GM19468 (cell line): ENCODE measurements around the gene FOXC2.
A peak's percentile ranks its signal among the peaks of the same experiment; 100 is the strongest.

Experiments used
- ATAC-seq: cut with Tn5 transposase; IDR thresholded peaks from one replicate; pipeline ENCODE4 v1.9.1; 2021; ENCODE audit warnings: mild to moderate bottlenecking, moderate library complexity, moderate number of reproducible peaks; ENCODE audit not compliant: unreplicated experiment; ENCODE audit errors: extremely low read depth

Gene FOXC2

DNA sequence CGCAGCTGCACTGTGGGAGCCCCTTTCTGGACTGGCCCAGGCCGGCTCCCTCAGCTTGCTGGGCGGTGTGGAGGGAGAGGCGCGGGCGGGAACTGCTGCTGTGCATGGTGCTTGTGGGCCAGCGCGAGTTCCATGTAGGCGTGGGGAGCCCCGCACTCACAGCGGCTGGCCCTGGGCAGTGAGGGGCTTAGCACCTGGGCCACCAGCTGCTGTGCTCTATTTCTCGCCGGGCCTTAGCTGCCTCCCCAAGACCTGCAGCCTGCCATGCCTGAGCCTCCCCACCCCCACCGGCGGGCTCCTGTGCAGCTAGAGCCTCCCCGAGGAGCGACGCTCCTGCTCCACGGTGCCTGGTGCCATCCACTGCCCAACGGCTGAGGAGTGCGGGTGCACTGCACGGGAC is 13.3 kb upstream of the FOXC2 start:
- no peak for ATAC-seq

DNA sequence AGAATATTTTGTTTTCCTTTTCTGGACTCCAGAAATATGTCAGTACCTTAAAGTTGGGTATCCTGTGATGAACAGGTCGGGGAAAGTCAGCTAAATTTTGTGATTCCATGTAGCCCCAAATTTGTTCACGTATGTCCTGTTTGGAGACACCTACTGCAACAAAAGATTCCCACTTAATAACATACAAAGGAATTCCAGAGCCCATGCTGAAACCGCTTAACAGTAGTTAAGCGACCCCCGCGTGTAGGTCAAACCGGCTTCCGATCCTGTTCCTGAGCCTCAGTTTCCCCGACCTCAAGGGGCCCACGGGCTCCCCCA is 12.1 kb upstream of the FOXC2 start:
- ATAC-seq = no peak

DNA sequence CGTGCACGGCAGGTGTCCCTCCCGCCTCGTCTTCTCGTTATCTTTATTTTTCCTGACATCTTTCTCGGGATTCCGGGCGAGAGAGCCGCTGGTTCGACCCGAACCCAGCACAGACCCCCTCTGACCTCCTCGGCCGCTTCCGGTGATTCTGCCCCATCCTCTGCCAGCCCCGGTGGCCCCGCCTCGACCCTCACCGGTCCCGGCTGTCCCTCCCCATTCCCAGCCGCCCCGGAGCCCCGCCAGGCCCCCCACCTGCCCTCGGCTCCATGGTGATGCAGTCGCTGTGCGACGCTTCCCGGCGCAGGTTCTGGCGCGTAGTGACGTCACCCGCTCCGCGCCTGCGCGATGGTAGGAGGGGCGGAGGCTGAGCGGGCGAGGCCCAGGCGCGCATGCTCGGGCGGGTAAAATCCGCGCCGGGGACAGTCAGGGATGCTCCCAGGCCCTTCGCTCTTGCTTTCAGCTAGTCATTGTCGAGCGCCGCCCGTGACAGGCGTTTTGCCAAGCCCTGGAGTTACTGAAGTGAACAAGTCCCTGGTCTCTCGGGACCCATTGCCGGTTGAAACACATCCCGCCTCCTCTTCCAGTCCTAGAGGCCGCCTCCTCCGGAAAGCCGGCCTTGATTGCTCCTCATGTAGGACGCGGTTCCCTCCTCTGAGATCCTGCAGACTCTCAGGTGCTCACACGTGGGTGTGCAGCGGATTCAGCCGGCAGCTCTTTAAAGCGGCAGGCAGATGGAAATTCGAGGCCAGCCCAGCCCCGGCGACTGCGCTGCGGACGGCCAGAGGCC is 11.5 kb upstream of the FOXC2 start, which contains the start of gene MTHFSD:
MTHFSD (minus strand) TSS at position 319 of the 787 bp plus-strand sequence; CDS start at position 268, 51 bp downstream.
- ATAC-seq = peak; percentile 80

DNA sequence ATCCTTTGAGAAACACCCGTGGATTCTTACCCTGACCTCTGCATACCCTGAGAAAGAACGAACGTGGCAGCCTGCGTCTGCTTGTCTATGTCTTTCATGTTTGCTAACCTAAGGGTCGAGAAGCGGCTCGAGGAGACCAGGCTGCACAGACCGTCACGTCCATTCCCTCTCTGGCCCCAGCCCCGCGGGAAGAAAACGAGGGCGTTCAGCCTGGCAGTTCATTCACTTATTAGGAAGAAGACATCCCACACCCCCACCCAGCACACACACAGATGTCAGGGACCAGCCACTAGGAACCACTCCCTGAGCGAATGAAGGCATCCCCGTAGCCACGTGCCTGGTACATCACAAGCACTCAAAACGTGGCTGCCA is 10.9 kb upstream of the FOXC2 start:
- no peak for ATAC-seq

DNA sequence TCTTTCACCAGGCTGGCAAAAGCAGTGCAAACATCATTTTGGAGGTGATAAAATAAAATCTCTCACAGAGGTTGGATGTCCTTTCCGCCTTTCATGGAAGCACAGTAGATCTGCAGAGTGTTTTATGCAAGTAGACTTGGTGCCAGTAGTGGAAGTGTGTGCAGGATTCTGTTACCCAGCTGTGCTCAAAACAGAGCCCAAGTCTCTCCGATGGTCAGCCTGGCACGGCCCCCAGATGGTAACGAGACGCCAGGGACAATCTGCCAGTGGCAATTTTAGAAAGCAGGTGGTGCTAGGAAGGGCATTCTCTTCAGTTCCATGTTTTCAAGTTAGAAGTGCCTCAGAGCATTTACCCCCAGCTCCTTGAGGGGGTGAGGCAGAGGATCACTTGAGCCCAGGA is 10.1 kb upstream of the FOXC2 start:
- ATAC-seq = no peak

DNA sequence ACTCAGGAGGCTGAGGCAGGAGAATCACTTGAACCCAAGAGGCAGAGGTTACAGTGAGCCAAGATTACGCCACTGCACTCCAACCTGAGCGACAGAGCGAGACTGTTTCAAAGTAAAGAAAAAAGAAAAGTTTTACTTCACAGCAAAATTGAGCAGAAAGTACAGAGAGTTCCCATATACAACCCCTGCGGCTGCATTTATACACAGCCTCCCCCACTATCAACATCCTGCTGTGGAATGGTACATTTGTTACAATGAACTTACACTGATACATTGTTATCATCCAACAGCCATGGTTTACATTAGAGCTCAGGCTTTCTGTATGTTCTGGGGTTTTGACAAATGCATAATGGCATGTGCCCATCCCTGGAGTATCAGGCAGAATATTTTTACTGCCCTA is 9.0 kb upstream of the FOXC2 start:
- no peak for ATAC-seq

DNA sequence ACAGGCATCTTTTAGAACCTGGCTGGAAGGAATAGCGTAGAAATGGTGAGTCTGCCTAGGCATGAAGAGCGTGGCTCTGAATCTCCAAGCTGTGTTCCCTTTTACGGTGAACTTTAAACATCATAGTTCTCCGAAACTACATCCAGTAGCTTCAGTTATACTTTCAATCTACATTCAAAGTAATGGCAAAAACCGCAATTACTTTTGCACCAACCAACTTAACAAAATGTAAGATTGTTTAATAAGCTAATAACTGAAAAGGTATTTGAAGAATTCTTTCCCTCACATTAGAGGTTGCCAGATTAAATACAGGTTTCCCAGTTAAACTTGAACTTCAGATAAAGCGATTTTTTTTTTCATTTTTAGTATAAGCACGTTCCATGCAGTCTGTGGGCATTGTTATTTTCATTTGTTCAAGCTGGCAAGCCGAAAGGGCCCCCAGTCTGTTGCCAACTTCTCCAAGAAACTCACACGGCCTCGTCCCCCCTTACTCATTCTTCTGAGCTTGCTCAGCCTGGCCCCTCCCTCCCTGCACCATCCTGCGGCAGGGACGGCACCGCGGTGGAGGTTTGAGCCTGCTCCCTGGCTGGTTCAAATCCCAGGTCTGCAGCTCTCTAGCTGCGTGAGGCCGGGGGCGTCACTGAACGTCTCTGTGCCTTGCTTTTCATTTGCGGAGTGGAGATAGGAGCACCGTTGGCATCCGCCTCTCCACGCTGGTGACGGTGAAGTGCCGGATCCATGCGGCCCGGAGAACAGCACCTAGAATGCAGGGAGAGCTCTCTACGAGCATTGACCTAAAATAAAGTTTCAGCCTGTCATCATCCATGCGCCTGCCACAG is 8.1 kb upstream of the FOXC2 start:
- no peak for ATAC-seq

DNA sequence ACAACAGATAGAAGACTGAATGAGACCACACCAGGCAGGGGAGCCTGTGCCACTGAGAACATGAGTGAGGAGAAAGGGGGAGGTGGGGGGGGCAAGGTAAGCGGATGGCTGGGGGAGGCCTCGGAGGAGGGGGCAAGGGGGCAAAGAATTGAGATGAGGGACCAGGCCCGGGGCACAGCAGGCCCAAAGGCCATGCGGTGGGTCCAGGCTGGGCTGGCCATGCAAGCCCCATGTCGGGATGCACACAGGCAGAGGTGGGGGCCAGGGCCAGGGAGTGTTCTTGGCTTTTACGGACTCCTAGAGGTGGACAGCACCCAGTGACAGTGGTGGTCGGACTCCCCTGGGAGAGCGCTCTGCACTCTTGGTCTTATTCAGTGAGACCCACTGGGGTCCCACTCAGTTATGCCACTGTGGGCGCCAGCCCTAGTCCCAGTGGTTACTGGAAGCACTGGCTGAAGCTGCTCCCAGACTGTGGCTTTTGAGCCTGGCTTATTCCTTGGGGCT is 6.8 kb upstream of the FOXC2 start:
- ATAC-seq = no peak

DNA sequence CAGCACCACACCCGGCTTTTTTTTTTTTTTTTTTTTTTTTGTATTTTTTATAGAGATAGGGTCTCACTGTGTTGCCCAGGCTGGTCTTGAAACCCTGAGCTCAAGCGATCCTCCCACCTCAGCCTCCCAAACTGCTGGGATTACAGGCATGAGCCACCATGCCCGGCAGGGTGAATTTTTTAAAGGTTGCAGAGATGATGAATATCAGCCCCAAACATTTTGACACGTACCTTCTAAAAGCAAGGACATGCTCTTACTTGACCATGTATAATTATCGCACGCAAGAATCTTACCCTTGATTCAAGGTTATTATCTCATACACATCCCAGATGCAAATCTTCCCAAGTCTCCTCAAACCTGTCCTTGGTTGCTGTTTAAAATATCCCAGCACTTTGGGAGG is 4.3 kb upstream of the FOXC2 start:
- ATAC-seq = no peak

DNA sequence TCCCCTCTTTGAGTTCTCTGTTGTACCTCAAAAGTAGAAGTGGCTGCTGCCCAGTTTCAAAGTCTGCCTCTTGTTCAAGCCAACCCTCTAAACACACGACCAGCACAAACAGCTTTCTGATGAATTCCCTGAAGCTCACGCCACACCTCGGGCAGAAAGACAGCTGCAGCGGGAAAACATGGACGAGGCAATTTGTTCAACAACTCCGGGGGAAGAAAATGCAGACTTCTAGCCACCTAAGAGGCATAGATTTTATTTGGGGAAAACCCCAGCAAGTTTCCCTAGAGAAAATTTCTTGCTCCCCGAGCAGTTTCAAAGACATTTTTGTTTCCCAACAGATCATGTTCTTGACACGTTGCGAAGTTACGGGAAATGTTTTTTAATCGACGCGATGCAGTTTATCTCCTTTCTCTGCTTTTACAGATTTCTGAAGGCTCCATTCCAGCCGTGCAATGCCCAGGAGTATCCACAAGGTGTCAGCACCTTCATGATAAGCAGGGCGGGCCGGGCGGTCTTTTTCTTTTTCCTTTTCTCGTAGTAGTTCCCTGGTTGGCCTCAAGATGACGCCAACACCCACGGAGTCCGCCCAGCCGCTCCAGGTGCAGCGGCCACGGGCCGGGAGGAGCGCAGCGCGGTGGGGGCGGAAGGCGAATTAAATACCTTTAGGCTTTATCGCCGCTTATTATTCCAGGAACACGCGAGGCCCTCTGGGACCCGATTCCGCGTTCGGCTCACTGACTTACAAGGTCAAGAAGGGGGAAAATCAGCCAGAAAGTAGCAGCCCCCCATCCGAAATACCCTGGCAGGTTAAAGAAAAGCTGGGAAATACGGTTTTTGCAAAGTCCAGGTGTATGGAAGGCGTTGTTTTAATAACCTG is 2.9 kb upstream of the FOXC2 start:
- peak; percentile 68 for ATAC-seq

DNA sequence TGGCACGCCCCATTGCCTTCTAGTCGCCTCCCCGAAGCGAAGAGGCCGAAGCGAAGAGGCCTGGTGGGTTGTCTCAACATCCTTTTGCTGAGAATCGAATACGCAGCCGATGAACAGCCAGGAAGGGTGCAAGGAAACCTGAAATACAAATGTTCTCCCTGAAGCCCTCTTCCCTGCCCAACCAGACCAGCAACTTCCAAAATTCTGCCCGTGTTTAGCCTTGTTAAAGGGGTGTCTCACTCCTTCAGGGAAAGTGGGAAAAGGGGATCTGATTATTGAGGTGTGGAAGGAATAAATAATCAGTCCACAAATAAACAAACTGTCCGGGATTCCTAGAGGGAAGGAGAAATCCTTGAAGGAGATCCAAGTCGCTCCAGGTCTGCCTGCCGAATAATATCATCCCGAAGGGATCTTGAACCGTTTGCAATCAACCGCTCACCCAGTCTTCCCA is 1.4 kb upstream of the FOXC2 start:
- no peak for ATAC-seq

DNA sequence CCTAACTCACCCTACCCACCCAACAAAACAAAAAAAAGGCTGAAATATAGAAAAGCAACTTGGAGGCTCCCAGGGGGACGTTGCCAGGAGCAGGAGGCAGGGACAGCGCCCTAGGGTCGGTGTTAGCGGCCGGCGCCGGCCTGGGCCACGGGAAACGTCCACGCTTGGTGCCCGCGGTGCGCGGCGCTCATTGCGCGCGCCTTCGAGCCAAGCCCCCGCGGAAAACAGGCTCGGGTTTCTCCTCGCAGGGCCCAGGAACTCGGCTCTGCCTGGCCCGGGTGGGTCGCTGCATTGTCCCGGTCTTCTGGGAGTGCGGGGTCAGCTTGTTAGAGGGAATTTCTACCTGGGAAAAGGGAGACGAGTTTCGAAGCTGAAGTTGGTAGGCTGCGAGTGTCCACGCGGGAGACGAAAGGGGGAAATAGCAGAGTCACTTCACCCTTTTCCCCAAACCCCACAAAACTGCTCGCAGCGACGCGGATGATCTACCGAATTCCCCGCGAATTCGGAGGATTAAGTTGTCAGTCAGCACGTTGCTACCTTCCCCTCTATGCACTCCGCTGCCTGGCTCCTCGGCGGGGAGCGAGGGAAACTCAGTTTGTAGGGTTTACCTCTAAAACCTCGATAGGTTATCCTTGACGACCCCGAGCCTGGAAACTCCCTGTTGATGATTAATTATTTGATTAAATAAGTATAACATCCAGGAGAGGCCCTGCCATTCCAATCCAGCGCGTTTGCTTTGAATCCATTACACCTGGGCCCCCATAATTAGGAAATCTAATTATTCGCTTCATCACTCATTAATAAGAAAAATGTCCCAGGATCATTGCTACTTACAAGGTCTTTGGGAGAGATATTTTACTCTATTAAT is 751 bp upstream of the FOXC2 start:
- no peak for ATAC-seq

DNA sequence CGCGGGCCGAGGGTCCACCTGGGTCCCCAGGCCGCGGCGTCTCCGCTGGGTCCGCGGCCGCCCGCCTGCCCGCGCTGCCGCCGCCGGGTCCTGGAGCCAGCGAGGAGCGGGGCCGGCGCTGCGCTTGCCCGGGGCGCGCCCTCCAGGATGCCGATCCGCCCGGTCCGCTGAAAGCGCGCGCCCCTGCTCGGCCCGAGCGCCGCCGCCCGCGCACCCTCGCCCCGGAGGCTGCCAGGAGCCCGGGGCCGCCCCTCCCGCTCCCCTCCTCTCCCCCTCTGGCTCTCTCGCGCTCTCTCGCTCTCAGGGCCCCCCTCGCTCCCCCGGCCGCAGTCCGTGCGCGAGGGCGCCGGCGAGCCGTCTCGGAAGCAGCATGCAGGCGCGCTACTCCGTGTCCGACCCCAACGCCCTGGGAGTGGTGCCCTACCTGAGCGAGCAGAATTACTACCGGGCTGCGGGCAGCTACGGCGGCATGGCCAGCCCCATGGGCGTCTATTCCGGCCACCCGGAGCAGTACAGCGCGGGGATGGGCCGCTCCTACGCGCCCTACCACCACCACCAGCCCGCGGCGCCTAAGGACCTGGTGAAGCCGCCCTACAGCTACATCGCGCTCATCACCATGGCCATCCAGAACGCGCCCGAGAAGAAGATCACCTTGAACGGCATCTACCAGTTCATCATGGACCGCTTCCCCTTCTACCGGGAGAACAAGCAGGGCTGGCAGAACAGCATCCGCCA is 504 bp downstream of the FOXC2 start:
- ATAC-seq = no peak

DNA sequence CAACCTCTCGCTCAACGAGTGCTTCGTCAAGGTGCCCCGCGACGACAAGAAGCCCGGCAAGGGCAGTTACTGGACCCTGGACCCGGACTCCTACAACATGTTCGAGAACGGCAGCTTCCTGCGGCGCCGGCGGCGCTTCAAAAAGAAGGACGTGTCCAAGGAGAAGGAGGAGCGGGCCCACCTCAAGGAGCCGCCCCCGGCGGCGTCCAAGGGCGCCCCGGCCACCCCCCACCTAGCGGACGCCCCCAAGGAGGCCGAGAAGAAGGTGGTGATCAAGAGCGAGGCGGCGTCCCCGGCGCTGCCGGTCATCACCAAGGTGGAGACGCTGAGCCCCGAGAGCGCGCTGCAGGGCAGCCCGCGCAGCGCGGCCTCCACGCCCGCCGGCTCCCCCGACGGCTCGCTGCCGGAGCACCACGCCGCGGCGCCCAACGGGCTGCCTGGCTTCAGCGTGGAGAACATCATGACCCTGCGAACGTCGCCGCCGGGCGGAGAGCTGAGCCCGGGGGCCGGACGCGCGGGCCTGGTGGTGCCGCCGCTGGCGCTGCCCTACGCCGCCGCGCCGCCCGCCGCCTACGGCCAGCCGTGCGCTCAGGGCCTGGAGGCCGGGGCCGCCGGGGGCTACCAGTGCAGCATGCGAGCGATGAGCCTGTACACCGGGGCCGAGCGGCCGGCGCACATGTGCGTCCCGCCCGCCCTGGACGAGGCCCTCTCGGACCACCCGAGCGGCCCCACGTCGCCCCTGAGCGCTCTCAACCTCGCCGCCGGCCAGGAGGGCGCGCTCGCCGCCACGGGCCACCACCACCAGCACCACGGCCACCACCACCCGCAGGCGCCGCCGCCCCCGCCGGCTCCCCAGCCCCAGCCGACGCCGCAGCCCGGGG is 1.3 kb downstream of the FOXC2 start:
- ATAC-seq = no peak

DNA sequence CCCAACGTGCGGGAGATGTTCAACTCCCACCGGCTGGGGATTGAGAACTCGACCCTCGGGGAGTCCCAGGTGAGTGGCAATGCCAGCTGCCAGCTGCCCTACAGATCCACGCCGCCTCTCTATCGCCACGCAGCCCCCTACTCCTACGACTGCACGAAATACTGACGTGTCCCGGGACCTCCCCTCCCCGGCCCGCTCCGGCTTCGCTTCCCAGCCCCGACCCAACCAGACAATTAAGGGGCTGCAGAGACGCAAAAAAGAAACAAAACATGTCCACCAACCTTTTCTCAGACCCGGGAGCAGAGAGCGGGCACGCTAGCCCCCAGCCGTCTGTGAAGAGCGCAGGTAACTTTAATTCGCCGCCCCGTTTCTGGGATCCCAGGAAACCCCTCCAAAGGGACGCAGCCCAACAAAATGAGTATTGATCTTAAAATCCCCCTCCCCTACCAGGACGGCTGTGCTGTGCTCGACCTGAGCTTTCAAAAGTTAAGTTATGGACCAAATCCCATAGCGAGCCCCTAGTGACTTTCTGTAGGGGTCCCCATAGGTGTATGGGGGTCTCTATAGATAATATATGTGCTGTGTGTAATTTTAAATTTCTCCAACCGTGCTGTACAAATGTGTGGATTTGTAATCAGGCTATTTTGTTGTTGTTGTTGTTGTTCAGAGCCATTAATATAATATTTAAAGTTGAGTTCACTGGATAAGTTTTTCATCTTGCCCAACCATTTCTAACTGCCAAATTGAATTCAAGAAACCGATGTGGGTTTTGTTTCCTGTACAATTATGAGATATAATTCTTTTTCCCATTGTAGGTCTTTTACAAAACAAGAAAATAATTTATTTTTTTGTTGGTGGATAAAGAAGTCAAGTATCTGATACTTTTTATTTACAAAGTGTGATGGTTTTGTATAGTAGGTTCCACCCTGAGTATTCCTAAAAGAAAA is 2.3 kb downstream of the FOXC2 start:
- no peak for ATAC-seq

DNA sequence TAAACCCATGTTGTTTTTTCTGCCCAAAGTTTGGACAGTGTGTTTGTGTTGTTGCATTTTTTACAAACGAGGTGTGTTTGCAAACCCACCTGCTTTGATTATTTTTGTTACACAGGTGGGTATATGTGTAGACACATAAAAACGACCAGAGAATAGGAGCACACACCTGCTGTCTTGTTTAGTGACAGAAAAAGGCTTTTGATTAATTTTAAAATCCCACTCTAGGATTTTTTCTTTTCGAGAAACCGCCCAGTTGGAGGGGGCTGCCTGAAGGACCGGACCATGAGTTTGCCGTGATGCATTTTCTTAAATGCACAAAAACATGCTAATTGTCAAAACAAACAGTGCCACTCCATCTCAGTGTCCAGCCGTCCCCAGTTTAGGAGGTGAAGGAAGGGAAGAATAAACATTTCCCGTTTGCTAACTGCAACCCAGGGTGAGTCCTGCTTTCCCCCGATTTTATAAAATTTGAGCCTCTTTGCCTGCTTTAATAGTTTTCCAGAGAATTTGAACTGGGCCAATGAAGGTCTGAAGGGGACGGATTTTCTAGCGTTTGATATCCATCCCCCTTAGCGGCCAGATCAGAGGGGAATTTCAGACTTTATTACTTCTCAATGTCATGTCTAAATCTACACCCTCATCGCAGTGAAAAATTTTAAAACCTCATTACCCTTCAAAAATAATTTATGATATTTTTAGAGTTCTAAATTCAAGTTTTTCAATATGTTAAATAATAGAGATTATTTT is 3.2 kb downstream of the FOXC2 start:
- no peak for ATAC-seq
